ENCODE measurements around the gene TANGO6.
A peak's percentile ranks its signal among the peaks of the same experiment; 100 is the strongest.
"Not testable (repeated sequence)": the region's sequence is repeated elsewhere in the genome, so short reads cannot be mapped to it uniquely, and the experiment has no call there.

TANGO6 gene

GRCh38 chr16:69107316-69107962 lies 264.1 kb downstream of the TANGO6 start:
- no peak for FAIRE-seq

- no peak for FAIRE-seq
Measured at GRCh38 chr16:69108064-69108904, 265.0 kb downstream of the TANGO6 start.

GRCh38 chr16:69108905-69109252 lies 265.5 kb downstream of the TANGO6 start:
- no peak for FAIRE-seq

- no peak for FAIRE-seq
Measured at GRCh38 chr16:69109486-69110270, 266.3 kb downstream of the TANGO6 start.

GRCh38 chr16:69110406-69110805 lies 267.1 kb downstream of the TANGO6 start:
- no peak for FAIRE-seq

GRCh38 chr16:69111216-69111875 lies 268.0 kb downstream of the TANGO6 start:
- no peak for FAIRE-seq

- no peak for FAIRE-seq
Measured at GRCh38 chr16:69111876-69112230, 268.5 kb downstream of the TANGO6 start.

- FAIRE-seq = no peak
Measured at GRCh38 chr16:69112285-69113129, 269.2 kb downstream of the TANGO6 start.

GRCh38 chr16:69113216-69113615 lies 269.9 kb downstream of the TANGO6 start:
- FAIRE-seq = no peak

GRCh38 chr16:69114346-69114975 lies 271.1 kb downstream of the TANGO6 start:
- no peak for FAIRE-seq

- FAIRE-seq = no peak
Measured at GRCh38 chr16:69114976-69115355, 271.6 kb downstream of the TANGO6 start.

- FAIRE-seq = no peak
Measured at GRCh38 chr16:69115361-69115760, 272.0 kb downstream of the TANGO6 start.

GRCh38 chr16:69115837-69116236 lies 272.5 kb downstream of the TANGO6 start:
- FAIRE-seq = no peak

GRCh38 chr16:69116256-69116875 lies 273.0 kb downstream of the TANGO6 start:
- FAIRE-seq = no peak

- no peak for FAIRE-seq
Measured at GRCh38 chr16:69116906-69117305, 273.6 kb downstream of the TANGO6 start.

- FAIRE-seq = no peak
Measured at GRCh38 chr16:69118468-69118867, 275.1 kb downstream of the TANGO6 start.

- no peak for FAIRE-seq
Measured at GRCh38 chr16:69118994-69119393, 275.7 kb downstream of the TANGO6 start.

GRCh38 chr16:69119536-69119935 lies 276.2 kb downstream of the TANGO6 start:
- FAIRE-seq = no peak

GRCh38 chr16:69120096-69120664 lies 276.8 kb downstream of the TANGO6 start:
- FAIRE-seq = no peak

- FAIRE-seq = peak; percentile 86
Measured at GRCh38 chr16:69123910-69124309, 280.6 kb downstream of the TANGO6 start.

GRCh38 chr16:69124406-69124805 lies 281.1 kb downstream of the TANGO6 start:
- FAIRE-seq = not testable (repeated sequence)

Measured in A204.1 (cell line).